ENCODE data around the gene ALK.

Gene ALK

GRCh38 chr2:29879456-29879855 lies 41.9 kb downstream of the ALK start:
- DNase-seq: no peak
- H3K9me3 Mint-ChIP-seq: no peaks in the 10 kb centered on the region
- H3K36me3 Mint-ChIP-seq (ENCODE audit: low read depth): no peaks in the 10 kb centered on the region

GRCh38 chr2:29878898-29879297 lies 42.5 kb downstream of the ALK start:
- no peaks in the 10 kb centered on the region for H3K4me1 Mint-ChIP-seq
- no peak overlapping the region for H3K27ac Mint-ChIP-seq
- peaks cover 12% of the 10 kb centered on the region for H3K27me3 Mint-ChIP-seq
- ATAC-seq (no peak), DNase-seq (no peak)
- H3K9me3 Mint-ChIP-seq: no peaks in the 10 kb centered on the region
- H3K4me3 Mint-ChIP-seq: no peak overlapping the region
- no peaks in the 10 kb centered on the region for H3K36me3 Mint-ChIP-seq (ENCODE audit: low read depth)

More at GRCh38 chr2:29879456-29879855, 41.9 kb downstream of the ALK start:
- no peaks in the 10 kb centered on the region for H3K4me1 Mint-ChIP-seq
- ATAC-seq: no peak
- H3K27ac Mint-ChIP-seq: no peak overlapping the region
- H3K4me3 Mint-ChIP-seq: no peak overlapping the region
- H3K27me3 Mint-ChIP-seq: peaks cover 9% of the 10 kb centered on the region

DNA sequence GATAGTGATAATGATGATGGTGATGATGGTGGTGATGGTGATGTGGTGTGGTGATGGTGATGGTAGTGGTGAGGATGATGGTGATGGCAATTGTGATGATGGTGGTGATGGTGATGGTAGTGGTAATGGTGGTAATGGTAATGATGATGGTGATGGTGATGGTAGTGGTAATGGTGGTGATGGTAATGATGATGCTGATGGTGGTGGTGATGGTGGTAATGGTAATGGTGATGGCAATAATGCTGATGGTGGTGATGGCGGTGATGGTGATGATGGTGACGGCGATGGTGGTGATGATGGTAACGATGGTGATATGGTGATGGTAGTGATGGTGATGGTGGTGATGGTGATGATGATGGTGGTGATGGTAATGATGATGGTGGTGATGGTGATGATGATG lies 45.0 kb downstream of the ALK start:
- H3K4me1 Mint-ChIP-seq: no peaks in the 10 kb centered on the region
- H3K36me3 Mint-ChIP-seq (ENCODE audit: low read depth): no peaks in the 10 kb centered on the region
- no peak overlapping the region for H3K4me3 Mint-ChIP-seq
- H3K9me3 Mint-ChIP-seq: no peaks in the 10 kb centered on the region
- ATAC-seq (no peak), DNase-seq (no peak)
- no peak overlapping the region for H3K27ac Mint-ChIP-seq
- H3K27me3 Mint-ChIP-seq: peaks cover 5% of the 10 kb centered on the region

DNA sequence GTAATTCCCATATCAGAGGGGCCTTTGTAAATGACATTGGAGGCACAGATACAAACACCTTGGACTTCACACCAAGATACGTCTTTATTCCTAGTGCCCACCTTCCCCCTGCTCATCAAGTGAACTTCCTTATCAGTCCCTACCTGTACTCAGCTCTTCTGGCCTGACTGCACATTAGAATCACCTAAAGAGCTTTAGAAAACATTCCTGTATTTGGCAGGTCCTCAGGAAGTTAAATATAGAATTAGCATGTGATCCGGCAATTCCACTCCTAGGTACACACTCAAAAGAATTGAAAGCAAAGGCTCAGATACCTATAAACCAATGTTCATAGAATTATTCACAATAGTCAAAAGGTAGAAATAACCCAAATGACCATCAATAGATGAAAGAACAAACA lies 46.6 kb downstream of the ALK start:
- ATAC-seq: no peak
- DNase-seq: no peak
- Mint-ChIP-seq H3K27ac (no peak overlapping the region), H3K36me3 (ENCODE audit: low read depth) (no peaks in the 10 kb centered on the region), H3K9me3 (no peaks in the 10 kb centered on the region), H3K4me1 (no peaks in the 10 kb centered on the region), H3K27me3 (peaks cover 4% of the 10 kb centered on the region), H3K4me3 (no peak overlapping the region)

GRCh38 chr2:29872870-29873269 lies 48.5 kb downstream of the ALK start:
- no peaks in the 10 kb centered on the region for H3K9me3 Mint-ChIP-seq
- DNase-seq (no peak), ATAC-seq (no peak)

GRCh38 chr2:29871541-29871940 lies 49.8 kb downstream of the ALK start:
- DNase-seq (no peak), ATAC-seq (no peak)
- Mint-ChIP-seq H3K9me3 (no peaks in the 10 kb centered on the region), H3K27me3 (peaks cover 7% of the 10 kb centered on the region), H3K4me1 (no peaks in the 10 kb centered on the region), H3K4me3 (no peak overlapping the region), H3K27ac (no peak overlapping the region), H3K36me3 (ENCODE audit: low read depth) (no peaks in the 10 kb centered on the region)

More at GRCh38 chr2:29872870-29873269, 48.5 kb downstream of the ALK start:
- peaks cover 5% of the 10 kb centered on the region for H3K27me3 Mint-ChIP-seq
- H3K4me3 Mint-ChIP-seq: no peak overlapping the region
- no peaks in the 10 kb centered on the region for H3K36me3 Mint-ChIP-seq (ENCODE audit: low read depth)
- H3K27ac Mint-ChIP-seq: no peak overlapping the region
- no peaks in the 10 kb centered on the region for H3K4me1 Mint-ChIP-seq

DNA sequence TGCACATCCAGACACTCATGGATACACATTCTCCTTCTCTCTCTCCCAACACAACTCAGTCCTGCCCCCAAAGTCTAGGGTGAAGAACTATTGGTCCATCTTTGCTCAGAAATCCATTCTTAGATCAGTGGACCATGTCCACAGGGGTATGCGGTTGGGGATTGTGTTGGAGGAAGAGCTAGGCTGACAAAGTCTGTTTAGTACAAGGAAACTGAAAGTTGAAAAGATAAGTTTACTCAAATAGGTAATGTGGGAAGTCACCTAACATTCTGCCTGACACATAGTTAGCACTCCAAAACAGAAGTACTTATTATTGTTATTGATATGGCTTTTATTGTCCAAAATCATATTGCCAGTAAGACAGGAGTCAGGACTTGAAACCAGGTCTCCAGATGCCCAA lies 55.9 kb downstream of the ALK start:
- no peak overlapping the region for H3K27ac Mint-ChIP-seq
- H3K4me3 Mint-ChIP-seq: no peak overlapping the region
- no peaks in the 10 kb centered on the region for H3K4me1 Mint-ChIP-seq
- peaks cover 26% of the 10 kb centered on the region for H3K27me3 Mint-ChIP-seq
- H3K36me3 Mint-ChIP-seq (ENCODE audit: low read depth): no peaks in the 10 kb centered on the region
- no peak for DNase-seq
- ATAC-seq: no peak
- no peaks in the 10 kb centered on the region for H3K9me3 Mint-ChIP-seq

DNA sequence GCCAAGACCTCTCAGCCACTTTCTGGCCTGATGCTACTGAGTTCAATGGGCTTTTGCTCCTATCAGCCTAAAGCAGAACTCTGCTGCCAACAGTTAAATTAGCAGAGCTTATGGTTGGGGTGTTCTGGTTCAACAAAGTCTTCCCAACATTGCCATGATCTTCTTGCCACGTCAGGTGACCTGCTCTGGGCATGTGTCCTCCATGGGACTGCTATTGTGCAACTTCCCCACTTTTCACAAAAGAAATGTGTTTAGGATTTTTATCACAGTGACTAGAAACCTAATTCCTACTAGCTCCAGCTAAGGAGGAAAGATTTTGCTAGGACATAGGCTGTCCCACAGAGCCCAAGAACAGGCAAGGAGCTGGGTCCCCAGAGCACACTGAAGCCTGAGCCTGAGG lies 56.4 kb downstream of the ALK start:
- Mint-ChIP-seq H3K27me3 (peaks cover 29% of the 10 kb centered on the region), H3K4me3 (no peak overlapping the region), H3K4me1 (no peaks in the 10 kb centered on the region), H3K36me3 (ENCODE audit: low read depth) (no peaks in the 10 kb centered on the region), H3K9me3 (no peaks in the 10 kb centered on the region), H3K27ac (no peak overlapping the region)
- DNase-seq (no peak), ATAC-seq (no peak)

DNA sequence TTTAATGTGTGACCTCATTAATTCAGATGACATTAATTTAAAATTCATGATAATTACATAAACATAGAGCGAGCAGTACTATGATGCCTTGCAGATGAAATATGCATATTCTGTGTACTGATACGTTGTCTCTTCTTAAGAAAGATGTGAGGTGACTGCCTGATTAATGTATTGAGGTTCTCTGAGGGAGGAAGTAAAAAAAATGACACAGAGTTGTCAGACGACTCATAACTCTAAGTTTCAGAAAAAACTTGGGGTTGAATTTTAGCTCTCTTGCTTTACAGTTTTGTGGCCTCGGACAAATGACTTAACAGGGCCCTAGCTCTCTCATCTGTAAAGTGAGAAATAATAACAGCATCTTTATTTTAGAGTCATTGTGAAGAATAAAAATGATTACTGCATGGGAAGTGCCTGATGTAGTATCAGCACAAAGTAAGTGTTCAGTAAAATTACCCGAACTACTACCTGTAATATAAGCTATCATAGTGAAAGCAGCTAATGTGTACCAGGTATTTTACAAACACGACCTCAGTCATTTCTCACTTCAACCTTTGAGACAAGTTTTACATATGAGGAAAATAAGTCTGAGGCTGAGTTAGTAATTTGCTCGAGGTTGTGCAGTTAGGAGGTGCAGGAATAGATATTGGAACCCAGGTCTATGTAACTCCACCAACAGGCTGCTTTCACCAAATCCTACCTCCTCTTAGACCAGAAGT lies 65.3 kb downstream of the ALK start:
- Mint-ChIP-seq H3K4me3 (no peak overlapping the region), H3K9me3 (peaks cover 10% of the 10 kb centered on the region), H3K4me1 (no peaks in the 10 kb centered on the region), H3K27me3 (peaks cover 21% of the 10 kb centered on the region), H3K36me3 (ENCODE audit: low read depth) (no peaks in the 10 kb centered on the region), H3K27ac (no peak overlapping the region)
- DNase-seq (no peak), ATAC-seq (no peak)

GRCh38 chr2:29850794-29851193 lies 70.6 kb downstream of the ALK start:
- Mint-ChIP-seq H3K36me3 (ENCODE audit: low read depth) (no peaks in the 10 kb centered on the region), H3K4me1 (no peaks in the 10 kb centered on the region), H3K4me3 (no peak overlapping the region), H3K27me3 (peaks cover 2% of the 10 kb centered on the region), H3K9me3 (peaks cover 10% of the 10 kb centered on the region), H3K27ac (no peak overlapping the region)
- DNase-seq (no peak), ATAC-seq (no peak)

DNA sequence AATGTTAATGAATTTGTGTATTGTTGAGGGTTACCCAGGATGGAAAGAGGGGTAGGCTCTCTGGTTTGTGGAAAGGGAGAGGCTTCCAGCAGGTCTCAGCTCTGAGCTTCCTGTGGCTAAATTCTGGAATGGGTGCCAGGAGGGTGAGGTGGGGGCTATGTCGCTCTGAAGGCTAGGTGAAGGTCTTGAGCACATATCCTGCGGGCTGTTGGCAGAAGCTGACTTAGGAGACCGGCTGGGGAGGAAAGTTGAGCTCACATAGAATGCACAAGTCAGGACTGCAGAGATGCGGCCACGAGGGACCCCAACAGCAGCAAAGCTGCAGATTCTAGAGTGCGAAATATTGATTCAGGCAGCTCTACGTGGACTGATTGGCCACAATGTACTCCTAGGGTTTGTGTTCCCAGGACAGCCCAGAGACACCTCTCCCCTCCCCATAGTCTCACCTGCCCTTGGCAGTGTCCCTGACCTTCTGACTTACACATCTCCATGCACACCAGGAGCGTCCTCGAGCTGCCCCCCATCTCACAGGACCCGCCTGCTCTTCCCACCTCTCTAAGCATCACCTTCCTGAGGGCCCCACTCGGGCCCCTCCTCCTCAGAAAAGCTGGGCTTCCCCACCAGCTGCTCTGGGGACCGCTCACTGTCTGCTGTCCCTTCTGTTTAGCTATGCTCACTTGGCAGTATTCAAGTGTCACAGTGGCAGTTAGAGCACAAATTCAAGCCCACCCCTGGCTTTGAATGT lies 72.6 kb downstream of the ALK start:
- H3K4me1 Mint-ChIP-seq: no peaks in the 10 kb centered on the region
- ATAC-seq: no peak
- peaks cover 2% of the 10 kb centered on the region for H3K27me3 Mint-ChIP-seq
- H3K36me3 Mint-ChIP-seq (ENCODE audit: low read depth): no peaks in the 10 kb centered on the region
- H3K9me3 Mint-ChIP-seq: peaks cover 7% of the 10 kb centered on the region
- no peak overlapping the region for H3K27ac Mint-ChIP-seq
- no peak for DNase-seq
- H3K4me3 Mint-ChIP-seq: no peak overlapping the region

DNA sequence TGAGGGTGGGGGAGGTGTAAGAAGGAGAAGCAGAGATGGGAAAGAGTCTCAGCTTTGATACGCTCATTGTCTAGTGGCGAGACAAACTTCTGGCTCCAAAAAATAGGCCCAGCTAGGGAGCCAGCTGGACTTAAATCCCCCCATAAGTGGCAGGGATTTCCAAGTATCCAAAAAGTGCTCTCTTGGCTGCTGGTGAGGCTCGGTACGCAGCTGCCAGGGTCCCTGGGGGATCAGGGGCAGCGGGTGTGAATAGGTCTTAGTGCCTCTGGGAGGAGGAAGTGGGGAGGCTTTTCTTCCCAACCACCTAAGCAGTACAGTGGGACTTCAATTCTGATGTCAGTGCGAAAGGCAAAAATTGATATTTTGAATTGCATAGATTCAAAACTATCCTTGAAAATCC lies 73.5 kb downstream of the ALK start:
- H3K36me3 Mint-ChIP-seq (ENCODE audit: low read depth): no peaks in the 10 kb centered on the region
- H3K27ac Mint-ChIP-seq: no peak overlapping the region
- ATAC-seq: no peak
- H3K4me1 Mint-ChIP-seq: no peaks in the 10 kb centered on the region
- no peak for DNase-seq
- peaks cover 5% of the 10 kb centered on the region for H3K27me3 Mint-ChIP-seq
- H3K9me3 Mint-ChIP-seq: no peaks in the 10 kb centered on the region
- no peak overlapping the region for H3K4me3 Mint-ChIP-seq

DNA sequence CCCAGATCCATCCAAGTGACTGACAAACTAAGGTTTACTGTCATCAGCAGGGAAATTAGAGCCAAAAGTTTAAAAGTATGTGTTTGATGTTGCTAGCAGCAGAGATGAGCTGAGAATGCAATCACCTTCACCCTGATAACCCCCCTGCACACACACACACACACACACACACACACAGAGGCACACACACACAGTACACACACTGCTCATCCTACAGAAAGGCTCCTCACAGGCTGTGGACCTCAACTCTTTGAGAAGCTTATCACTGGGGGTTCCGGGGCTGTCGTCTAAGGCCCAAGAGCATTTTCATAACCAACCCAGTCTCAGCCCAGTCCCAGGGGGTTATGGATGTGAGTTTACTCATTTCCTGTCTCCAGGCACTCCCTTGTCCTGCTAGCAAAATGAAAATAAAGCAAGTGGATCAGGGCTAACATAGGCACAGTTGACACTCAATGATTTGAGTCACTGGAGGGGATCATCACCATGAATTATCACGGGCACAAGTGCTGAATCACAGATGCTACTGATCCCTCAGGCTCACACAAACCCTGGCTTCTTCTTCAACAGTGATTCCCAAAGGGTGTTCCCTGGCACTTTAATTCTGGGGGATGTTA lies 76.6 kb downstream of the ALK start:
- ATAC-seq: no peak
- no peaks in the 10 kb centered on the region for H3K4me1 Mint-ChIP-seq

GRCh38 chr2:29841386-29842004 lies 79.9 kb downstream of the ALK start:
- Mint-ChIP-seq H3K4me3 (no peak overlapping the region), H3K36me3 (ENCODE audit: low read depth) (no peaks in the 10 kb centered on the region), H3K27me3 (peaks cover 5% of the 10 kb centered on the region), H3K9me3 (peaks cover 15% of the 10 kb centered on the region), H3K27ac (no peak overlapping the region), H3K4me1 (no peaks in the 10 kb centered on the region)
- ATAC-seq (no peak), DNase-seq (peak; percentile 23)

More for the DNA sequence above, 76.6 kb downstream of the ALK start:
- no peaks in the 10 kb centered on the region for H3K36me3 Mint-ChIP-seq (ENCODE audit: low read depth)
- no peaks in the 10 kb centered on the region for H3K9me3 Mint-ChIP-seq
- no peak for DNase-seq
- no peak overlapping the region for H3K27ac Mint-ChIP-seq
- H3K27me3 Mint-ChIP-seq: peaks cover 8% of the 10 kb centered on the region
- no peak overlapping the region for H3K4me3 Mint-ChIP-seq

- no peak overlapping the region for H3K4me3 Mint-ChIP-seq
- ATAC-seq (no peak), DNase-seq (no peak)
- H3K36me3 Mint-ChIP-seq (ENCODE audit: low read depth): no peaks in the 10 kb centered on the region
- H3K27me3 Mint-ChIP-seq: peaks cover 5% of the 10 kb centered on the region
- no peaks in the 10 kb centered on the region for H3K4me1 Mint-ChIP-seq
- H3K27ac Mint-ChIP-seq: no peak overlapping the region
- H3K9me3 Mint-ChIP-seq: peaks cover 23% of the 10 kb centered on the region
These were observed 82.1 kb downstream of the ALK start for GRCh38 chr2:29839306-29839705.
